Activated T-cell treated with anti-CD3 and anti-CD28 coated beads, Interleukin-2, amount 50 U/mL, for 48 hours (primary cell): Measurements from ENCODE around the gene DMKN.
"Not testable (repeated sequence)": the region's sequence is repeated elsewhere in the genome, so short reads cannot be mapped to it uniquely, and the experiment has no call there.

Experiments used
- DNase-seq, 2 experiments: peaks; one replicate each; pipeline ENCODE4 v3.0.0-alpha.2; 2020

The DMKN gene

DNA sequence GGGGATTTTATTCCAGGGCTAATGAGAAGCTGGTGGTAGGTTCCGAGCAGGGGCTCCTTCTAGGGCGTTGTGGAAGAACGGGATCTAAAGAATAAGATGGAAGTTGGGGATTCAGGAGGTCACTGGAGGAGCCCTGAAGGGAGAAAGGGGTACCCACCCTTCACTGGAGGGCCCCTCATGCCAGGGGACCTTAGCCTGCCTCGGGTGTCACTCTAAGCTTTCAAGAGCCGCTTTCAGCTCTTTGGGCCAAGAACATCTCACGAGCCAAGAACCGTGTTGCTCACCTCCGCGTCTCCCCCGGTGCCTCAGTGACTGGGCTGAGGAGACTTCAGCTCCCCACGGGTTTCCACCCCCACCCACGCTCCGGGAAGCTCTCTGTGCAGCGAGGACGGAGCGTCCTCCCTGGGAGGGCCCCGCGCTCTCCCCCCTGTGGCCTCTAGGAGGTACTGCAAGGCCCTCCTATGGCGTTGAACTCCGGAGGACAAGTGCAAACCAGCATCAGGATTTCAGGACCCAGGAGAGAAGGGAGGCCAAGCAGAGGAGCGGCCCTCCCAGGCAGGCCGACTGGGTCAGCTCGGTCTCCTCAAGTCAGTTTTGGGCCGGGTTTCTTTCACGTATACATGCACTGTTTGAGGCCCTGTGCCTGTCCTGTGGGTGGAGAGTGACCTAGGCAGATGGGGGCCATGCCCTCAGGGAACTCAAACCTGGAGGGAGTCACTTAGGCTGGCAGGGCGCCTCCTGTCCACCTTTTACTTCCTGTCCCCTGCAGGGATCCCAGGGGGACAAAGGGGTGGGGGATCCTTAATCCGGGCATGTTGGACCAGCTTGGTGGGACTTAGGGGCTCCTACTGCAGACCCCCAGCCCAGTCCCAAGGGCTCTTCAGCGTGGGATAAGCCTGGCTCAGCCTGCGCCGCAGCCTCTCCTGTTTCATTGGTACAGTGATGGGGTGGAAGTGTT, 18.1 kb downstream of the DMKN start:
- DNase-seq = peak; percentile 80 to 85

- DNase-seq = no peak
Measured at GRCh38 chr19:35493971-35494370, 19.5 kb downstream of the DMKN start.

- DNase-seq = no peak
Measured at GRCh38 chr19:35491836-35492360, 21.6 kb downstream of the DMKN start.

- no peak for DNase-seq
Measured at GRCh38 chr19:35490364-35490763, 23.1 kb downstream of the DMKN start, which contains the start of gene KRTDAP. KRTDAP (minus strand) TSS chr19:35490464; CDS start chr19:35490442, 22 bp downstream.

- no peak for DNase-seq
Measured at GRCh38 chr19:35488677-35489076, 24.8 kb downstream of the DMKN start.

GRCh38 chr19:35487656-35488182, 25.7 kb downstream of the DMKN start:
- DNase-seq = no peak

GRCh38 chr19:35486268-35486708, 27.2 kb downstream of the DMKN start:
- no peak for DNase-seq

GRCh38 chr19:35484252-35485036, 29.0 kb downstream of the DMKN start:
- DNase-seq = peak in 1 of 2 experiments; percentile 35

DNA sequence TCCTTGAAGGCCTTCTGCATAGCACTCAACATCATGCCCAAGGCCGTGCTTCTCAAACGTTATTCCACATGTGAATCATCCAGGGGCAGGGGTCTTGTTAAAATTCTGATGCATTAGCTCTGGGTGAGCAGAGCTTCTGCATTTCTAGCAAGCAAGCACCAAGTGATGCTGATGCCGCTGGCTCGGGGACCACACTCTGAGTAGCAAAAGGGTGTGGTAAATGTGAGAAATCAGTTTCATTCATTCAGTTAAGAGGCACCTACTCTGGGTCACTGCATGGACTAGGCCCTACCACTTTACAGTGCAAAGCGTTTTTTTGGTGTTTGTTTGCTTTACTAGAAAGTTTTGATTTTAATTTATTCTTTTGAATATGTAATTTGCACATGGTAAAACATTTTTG, 30.4 kb downstream of the DMKN start:
- DNase-seq = no peak

DNA sequence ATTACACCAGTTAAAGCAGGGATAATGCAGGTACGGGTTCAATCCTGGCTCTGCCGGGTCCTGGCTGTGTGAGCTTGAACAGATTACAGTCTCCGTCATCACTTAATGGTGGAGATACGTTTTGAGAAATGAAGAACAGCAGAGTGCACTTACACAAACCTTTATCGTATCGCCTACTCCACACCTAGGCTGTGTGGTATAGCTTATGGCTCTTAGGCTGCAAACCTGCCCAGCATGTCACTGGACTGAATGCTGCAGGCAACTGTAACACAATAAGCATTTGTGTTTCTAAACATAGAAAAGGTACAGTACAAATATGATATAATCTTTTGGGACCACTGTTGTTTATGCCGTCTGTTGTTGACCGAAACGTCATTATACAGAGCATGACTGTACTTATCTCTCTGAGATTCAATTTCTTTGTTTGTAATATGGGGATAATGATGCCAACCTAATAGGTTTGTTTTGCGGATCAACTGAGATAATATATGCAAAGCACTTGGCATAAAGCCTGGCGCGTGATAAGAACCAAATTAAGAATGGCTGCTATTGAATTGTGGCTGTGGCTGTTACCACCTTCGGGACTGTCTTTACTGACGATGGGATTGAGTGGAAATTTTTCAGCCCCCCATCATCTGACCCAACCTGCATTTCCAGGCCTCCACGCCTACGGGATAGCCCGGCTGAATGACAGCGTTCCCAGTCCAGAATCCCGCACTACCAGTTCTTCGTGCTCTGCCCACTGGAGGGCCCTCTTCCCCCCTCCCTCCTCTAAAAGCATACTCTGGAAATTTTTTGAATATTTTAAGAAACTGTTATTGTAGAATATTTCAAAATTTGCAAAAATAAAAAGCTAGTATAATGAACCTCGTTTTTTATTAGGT, 34.4 kb downstream of the DMKN start:
- DNase-seq = no peak

DNA sequence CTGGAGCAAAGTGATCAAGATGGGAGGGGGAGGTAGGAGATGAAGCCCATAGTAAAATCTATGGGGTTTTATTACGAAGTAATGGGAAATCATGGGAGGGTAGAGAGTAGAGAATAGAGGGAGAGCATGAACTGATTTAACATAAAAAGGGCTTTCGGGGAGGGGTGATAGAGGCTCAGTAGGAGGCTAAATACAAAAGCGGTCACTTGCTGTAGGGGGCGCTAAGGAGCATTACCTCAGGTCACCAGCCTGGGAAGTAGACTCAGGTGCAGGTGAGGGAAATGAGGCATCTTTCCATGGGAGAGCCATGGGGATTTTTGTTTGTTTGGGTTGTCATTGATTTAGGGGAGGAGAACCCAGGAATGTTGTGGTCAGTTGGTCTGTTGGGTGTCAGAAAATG, 37.3 kb downstream of the DMKN start:
- peak; percentile 33 to 45 for DNase-seq

DNA sequence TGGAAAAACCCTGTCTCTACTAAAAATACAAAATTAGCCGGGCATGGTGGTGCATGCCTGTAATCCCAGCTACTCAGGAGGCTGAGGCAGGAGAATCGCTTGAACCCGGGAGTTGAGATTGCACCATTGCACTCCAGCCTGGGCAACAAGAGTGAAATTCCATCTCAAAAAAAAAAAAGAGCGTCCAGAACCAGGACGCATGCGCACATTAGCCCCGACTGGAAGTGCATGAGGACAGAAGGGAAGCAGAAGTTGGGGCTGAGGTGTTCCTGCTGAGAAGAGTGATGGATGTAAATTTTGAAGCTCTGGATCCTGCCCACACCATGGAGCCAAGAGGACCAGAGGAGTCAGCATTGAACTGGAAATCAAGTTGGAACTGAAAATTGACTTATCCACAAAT, 38.9 kb downstream of the DMKN start:
- DNase-seq = not testable (repeated sequence)

- no peak for DNase-seq
Measured at GRCh38 chr19:35474104-35474503, 39.3 kb downstream of the DMKN start.

- DNase-seq = no peak
Measured at GRCh38 chr19:35471946-35472345, 41.5 kb downstream of the DMKN start.

GRCh38 chr19:35471075-35471474, 42.4 kb downstream of the DMKN start:
- not testable (repeated sequence) for DNase-seq

DNA sequence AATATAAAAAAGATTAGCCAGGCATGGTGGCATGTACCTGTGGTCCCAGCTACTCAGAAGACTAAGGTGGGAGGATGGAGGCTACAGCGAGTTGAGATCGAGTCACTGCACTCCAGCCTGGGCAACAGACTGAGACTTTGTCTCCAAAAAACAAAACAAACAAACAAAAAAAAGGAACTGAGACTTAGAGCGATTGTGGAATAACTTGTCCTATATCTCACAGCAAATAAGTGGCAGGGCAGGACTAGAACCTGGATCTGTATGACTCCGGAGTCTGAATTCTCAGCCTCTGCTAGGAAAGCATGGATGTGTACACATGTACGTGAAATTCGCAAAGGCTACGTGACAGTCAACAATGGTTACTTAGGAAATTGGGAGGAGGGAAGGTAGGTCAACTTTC, 43.3 kb downstream of the DMKN start:
- DNase-seq = no peak

DNA sequence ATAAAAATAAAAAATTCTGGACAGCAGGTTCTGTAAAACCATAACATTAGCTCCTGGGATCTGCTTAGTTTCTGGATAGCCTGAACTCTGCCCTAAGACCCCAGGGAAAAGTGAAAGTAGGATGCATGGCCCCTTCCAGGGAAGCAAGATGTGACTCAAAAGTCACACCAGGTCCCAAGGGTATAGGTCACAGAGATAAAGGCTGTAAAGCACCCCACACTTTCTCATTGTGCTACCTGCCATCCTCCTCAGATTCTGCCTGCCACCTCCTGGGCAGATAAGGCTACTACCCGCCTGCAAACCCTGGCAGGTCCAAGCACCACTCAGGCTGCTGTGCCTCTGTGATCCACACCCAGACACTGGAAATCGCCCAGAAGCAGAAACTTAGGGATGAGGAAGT, 44.8 kb downstream of the DMKN start:
- peak; percentile 68 to 75 for DNase-seq

GRCh38 chr19:35466259-35466658, 47.2 kb downstream of the DMKN start:
- DNase-seq = no peak

DNA sequence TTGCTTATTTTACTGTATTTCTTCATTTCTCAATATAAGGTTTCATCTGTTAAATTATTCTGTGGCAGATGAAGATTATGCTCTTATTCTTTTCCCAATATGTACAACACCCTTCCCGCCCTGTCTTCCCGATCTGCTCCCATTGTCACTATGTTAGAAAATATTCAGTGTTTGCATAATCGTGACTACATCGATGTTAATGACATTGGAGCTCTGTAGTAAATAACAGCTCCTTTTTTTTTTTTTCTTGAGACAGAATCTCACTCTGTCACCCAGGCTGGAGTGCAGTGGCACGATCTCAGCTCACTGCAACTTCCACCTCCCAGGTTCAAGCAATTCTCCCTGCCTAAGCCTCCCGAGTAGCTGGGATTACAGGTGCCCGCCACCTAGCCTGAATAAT, 50.5 kb downstream of the DMKN start:
- not testable (repeated sequence) for DNase-seq

DNA sequence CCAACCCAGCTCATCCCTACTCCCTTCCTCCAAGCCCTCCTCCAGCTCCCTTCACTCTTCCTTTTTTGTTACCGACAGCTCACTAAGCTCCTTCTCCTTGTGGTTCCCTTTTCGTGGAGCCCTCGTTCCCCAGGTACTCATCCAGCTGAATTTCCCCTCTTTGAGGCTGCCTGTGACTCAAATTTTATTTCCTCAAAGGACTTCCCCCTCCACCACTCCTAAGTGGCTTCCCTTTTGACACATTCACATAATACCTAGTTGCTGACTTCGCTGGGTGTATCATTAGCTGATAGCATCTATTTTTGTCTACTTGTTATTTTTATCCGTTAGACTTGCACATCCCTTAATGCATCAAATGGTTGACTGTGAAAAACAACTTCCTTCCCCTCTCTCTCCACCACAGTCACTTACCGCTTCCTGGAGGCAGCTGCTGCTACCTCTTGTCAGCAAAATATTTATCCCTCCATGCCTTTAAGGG, 50.9 kb downstream of the DMKN start:
- peak in 1 of 2 experiments; percentile 28 for DNase-seq

- DNase-seq = not testable (repeated sequence)
Measured at GRCh38 chr19:35461788-35462187, 51.7 kb downstream of the DMKN start.

DNA sequence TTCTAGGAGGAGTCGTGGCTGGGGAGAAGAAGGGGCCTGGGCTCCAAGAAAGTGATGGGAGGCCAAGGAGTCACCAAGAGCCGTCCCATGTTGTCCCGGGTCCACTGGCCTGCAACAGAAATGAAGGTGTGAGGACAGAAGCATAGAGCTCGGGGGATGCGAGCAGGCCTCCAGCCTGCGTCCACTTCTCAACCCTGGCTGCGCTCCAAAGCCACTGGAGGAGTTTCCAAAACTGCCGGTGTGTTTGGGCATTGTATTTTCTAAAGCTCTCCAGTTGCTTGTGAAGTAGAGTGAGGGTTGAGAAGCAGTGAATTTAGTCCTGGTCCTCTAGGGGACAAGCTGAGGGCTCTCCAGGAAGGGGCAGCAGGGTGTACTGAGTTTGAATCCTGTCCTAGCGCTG, 52.4 kb downstream of the DMKN start:
- no peak for DNase-seq
